ENCODE results near the gene BCKDHA. TPM values are rescaled to one million over a fixed set of nuclear protein-coding genes. Genes with fewer than 3 reads are reported as not detected.

The BCKDHA gene
- total RNA-seq, 2 donors from 2014 or later: 69.0 to 72.5 TPM

- peak; percentile 76 for DNase-seq (ENCODE audit: low spot score)
- intact Hi-C loops (cut with DNase I): no loop called here
- no peak for TF ChIP-seq POLR2A (IDR thresholded peaks at IDR 0.05)
- peak; percentile 93 for TF ChIP-seq POLR2AphosphoS5 (IDR thresholded peaks at IDR 0.05)
- Histone ChIP-seq H3K9me3 (no peaks in the 10 kb centered on the region), H3K4me3 (no peak overlapping the region), H3K36me3 (peaks cover 0 to 6% of the 10 kb centered on the region in 2 donors), H3K27me3 (replicated peaks; ENCODE audit: insufficient read depth) (no peaks in the 10 kb centered on the region), H3K27ac (peak overlapping the region; percentile 50 to 55), H3K4me1 (replicated peaks) (peaks cover 10% of the 10 kb centered on the region)
- 38% methylated on average over 4 of the region's 4 CpGs for WGBS
These were observed 11.7 kb downstream of the BCKDHA start for GRCh38 chr19:41409288-41409687.

- TF ChIP-seq POLR2A (IDR thresholded peaks at IDR 0.05) (no peak), POLR2AphosphoS5 (IDR thresholded peaks at IDR 0.05) (no peak), CTCF (IDR thresholded peaks at IDR 0.05) (no peak)
- Histone ChIP-seq H3K9me3 (no peaks in the 10 kb centered on the region), H3K4me1 (replicated peaks) (peaks cover 10% of the 10 kb centered on the region), H3K27ac (peak overlapping the region in 1 of 2 donors; percentile 55), H3K36me3 (peaks cover 3 to 6% of the 10 kb centered on the region in 2 donors), H3K4me3 (no peak overlapping the region), H3K27me3 (replicated peaks; ENCODE audit: insufficient read depth) (no peaks in the 10 kb centered on the region)
- no peak for DNase-seq (ENCODE audit: low spot score)
- intact Hi-C loops (cut with DNase I): no loop called here
- WGBS: 81% methylated on average over 23 of the region's 23 CpGs
These were observed 12.9 kb downstream of the BCKDHA start for GRCh38 chr19:41410336-41411054.

GRCh38 chr19:41411100-41411967, 13.7 kb downstream of the BCKDHA start:
- DNase-seq (ENCODE audit: low spot score): no peak
- Histone ChIP-seq H3K27ac (no peak overlapping the region), H3K4me3 (no peak overlapping the region), H3K36me3 (peaks cover 3 to 6% of the 10 kb centered on the region in 2 donors), H3K9me3 (no peaks in the 10 kb centered on the region), H3K4me1 (replicated peaks) (peaks cover 10% of the 10 kb centered on the region), H3K27me3 (replicated peaks; ENCODE audit: insufficient read depth) (no peaks in the 10 kb centered on the region)
- TF ChIP-seq POLR2A (IDR thresholded peaks at IDR 0.05) (no peak), POLR2AphosphoS5 (IDR thresholded peaks at IDR 0.05) (no peak), CTCF (IDR thresholded peaks at IDR 0.05) (no peak)
- intact Hi-C loops (cut with DNase I): no loop called here
- WGBS: 57% methylated on average over 9 of the region's 9 CpGs

- 50% methylated on average over 11 of the region's 11 CpGs for WGBS
- intact Hi-C loops (cut with DNase I): no loop called here
- peaks cover 10% of the 10 kb centered on the region for H3K4me1 ChIP-seq (replicated peaks)
These were observed 14.3 kb downstream of the BCKDHA start for GRCh38 chr19:41411968-41412265.

More at GRCh38 chr19:41411968-41412265, 14.3 kb downstream of the BCKDHA start:
- Histone ChIP-seq H3K4me3 (no peak overlapping the region), H3K27ac (no peak overlapping the region), H3K27me3 (replicated peaks; ENCODE audit: insufficient read depth) (no peaks in the 10 kb centered on the region), H3K36me3 (peaks cover 3 to 6% of the 10 kb centered on the region in 2 donors), H3K9me3 (no peaks in the 10 kb centered on the region)
- DNase-seq (ENCODE audit: low spot score): peak; percentile 26
- TF ChIP-seq POLR2AphosphoS5 (IDR thresholded peaks at IDR 0.05) (no peak), POLR2A (IDR thresholded peaks at IDR 0.05) (peak; percentile 13), CTCF (IDR thresholded peaks at IDR 0.05) (no peak)

All from prostate gland (tissue), 2 donors.